Suprapubic skin (tissue), 4 donors: ENCODE data around the gene DOCK6. TPM values are rescaled to one million over a fixed set of nuclear protein-coding genes. Genes with fewer than 3 reads are reported as not detected.

ENCODE experiments used
- DNase-seq, 2 donors: peaks; one replicate each; pipeline ENCODE4 v3.0.0-alpha.2; 2019; ENCODE audit warnings: low spot score in 2 of 2
- H3K27ac ChIP-seq: fragments of 200-600 bp; sonication (generic); one replicate; pipeline ENCODE4 v1.5.1; 2019
- H3K27me3 ChIP-seq: fragments of 200-600 bp; sonication (generic); one replicate; pipeline ENCODE4 v1.5.1; 2019
- H3K36me3 ChIP-seq: fragments of 200-600 bp; sonication (generic); one replicate; pipeline ENCODE4 v1.5.1; 2019
- H3K4me1 ChIP-seq: fragments of 200-600 bp; sonication (generic); one replicate; pipeline ENCODE4 v1.5.1; 2019
- H3K4me3 ChIP-seq: fragments of 200-600 bp; sonication (generic); one replicate; pipeline ENCODE4 v1.5.1; 2019; ENCODE audit warnings: mild to moderate bottlenecking
- H3K9me3 ChIP-seq: fragments of 200-600 bp; sonication (generic); one replicate; pipeline ENCODE4 v1.5.1; 2019
- EP300 ChIP-seq: sonication (generic); formaldehyde crosslinking; IDR thresholded peaks from one replicate; pipeline ENCODE4 v1.6.1; 2017; ENCODE audit warnings: antibody characterized with exemption
- POLR2A ChIP-seq, 2 donors: fragments of 450-650 bp; IDR thresholded peaks; one replicate each; pipeline ENCODE4 v1.6.1; 2017; ENCODE audit warnings: antibody characterized with exemption in 2 of 2, mild to moderate bottlenecking in 2 of 2, moderate library complexity in 2 of 2
- POLR2AphosphoS5 ChIP-seq, 3 donors: sonication (generic); formaldehyde crosslinking; IDR thresholded peaks; one replicate each; pipeline ENCODE4 v1.6.1; 2017; ENCODE audit warnings: antibody characterized with exemption in 3 of 3
- WGBS: methylation state at CpG from one replicate; pipeline ENCODE4 v1.1.5; 2018; 5-methylcytosine and 5-hydroxymethylcytosine counted together
- total RNA-seq, 4 donors: library from RNA; depleted of rRNA; stranded (reverse); fragments of >200 nt; gene quantifications; one replicate each; pipeline ENCODE4 v1.1.0, GENCODE V29; 2016
- TF ChIP-seq, protein P1 (sequence below), 2 donors: fragments of 200-600 bp in 1 of 2; fragments of 450-650 bp in 1 of 2; sonication (generic) in 1 of 2; IDR thresholded peaks; one replicate each; pipeline ENCODE4 v1.5.1; 2016 to 2019; ENCODE audit warnings: antibody characterized with exemption in 2 of 2, mild to moderate bottlenecking in 1 of 2, moderate library complexity in 1 of 2

DOCK6 gene
- total RNA-seq, 4 donors from 2014 or later: 69.7 to 188 (median 98.3) TPM

DNA sequence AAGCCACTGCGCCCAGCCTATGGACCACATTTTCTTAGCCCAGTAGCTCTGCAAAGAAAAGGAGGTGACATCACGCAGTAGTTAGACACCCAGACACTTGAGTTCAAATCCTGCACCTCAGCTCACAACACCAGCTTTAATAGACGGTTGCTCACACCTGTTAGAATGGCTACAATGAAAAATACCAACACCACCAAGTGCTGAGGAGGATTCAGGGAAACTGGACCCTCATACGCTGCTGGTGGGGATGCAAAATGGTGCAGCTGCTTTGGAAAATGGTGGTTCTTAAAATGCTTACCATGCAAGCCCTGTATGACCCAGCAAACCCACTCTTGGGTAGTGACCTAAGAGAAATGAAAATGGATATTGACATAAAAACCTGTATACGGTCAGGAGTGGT, 11.7 kb upstream of the DOCK6 start:
- Histone ChIP-seq H3K27ac (no peak overlapping the region), H3K4me1 (peaks cover 9% of the 10 kb centered on the region), H3K9me3 (no peaks in the 10 kb centered on the region), H3K4me3 (no peak overlapping the region), H3K36me3 (no peaks in the 10 kb centered on the region), H3K27me3 (no peaks in the 10 kb centered on the region)
- DNase-seq: no peak
- TF ChIP-seq, protein P1, sequence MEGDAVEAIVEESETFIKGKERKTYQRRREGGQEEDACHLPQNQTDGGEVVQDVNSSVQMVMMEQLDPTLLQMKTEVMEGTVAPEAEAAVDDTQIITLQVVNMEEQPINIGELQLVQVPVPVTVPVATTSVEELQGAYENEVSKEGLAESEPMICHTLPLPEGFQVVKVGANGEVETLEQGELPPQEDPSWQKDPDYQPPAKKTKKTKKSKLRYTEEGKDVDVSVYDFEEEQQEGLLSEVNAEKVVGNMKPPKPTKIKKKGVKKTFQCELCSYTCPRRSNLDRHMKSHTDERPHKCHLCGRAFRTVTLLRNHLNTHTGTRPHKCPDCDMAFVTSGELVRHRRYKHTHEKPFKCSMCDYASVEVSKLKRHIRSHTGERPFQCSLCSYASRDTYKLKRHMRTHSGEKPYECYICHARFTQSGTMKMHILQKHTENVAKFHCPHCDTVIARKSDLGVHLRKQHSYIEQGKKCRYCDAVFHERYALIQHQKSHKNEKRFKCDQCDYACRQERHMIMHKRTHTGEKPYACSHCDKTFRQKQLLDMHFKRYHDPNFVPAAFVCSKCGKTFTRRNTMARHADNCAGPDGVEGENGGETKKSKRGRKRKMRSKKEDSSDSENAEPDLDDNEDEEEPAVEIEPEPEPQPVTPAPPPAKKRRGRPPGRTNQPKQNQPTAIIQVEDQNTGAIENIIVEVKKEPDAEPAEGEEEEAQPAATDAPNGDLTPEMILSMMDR (IDR thresholded peaks at IDR 0.05): no peak
- TF ChIP-seq EP300 (no peak), POLR2A (IDR thresholded peaks at IDR 0.05) (no peak), POLR2AphosphoS5 (IDR thresholded peaks at IDR 0.05) (no peak)
- 87% methylated on average over 5 of the region's 5 CpGs for WGBS

DNA sequence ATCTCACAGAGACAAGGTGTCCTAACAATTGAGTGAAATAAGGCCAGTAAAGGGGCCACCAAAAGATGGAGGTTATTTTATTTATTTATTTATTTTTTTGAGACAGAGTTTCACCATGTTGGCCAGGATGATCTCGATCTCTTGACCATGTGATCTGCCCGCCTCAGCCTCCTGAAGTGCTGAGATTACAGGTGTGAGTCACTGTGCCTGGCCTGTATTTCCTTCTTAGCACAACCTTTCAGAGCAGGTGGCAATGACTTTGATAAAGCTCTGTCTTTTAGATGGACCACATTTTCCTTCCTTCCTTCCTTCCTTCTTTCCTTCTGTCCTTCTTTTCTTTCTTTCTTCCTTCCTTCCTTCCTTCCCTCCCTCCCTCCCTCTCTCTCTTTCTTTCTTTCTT, 11.0 kb upstream of the DOCK6 start:
- Histone ChIP-seq H3K4me3 (no peak overlapping the region), H3K27me3 (no peaks in the 10 kb centered on the region), H3K9me3 (no peaks in the 10 kb centered on the region), H3K27ac (no peak overlapping the region), H3K4me1 (peaks cover 10% of the 10 kb centered on the region), H3K36me3 (no peaks in the 10 kb centered on the region)
- 58% methylated on average over 2 of the region's 2 CpGs for WGBS
- TF ChIP-seq POLR2AphosphoS5 (IDR thresholded peaks at IDR 0.05) (no peak), POLR2A (IDR thresholded peaks at IDR 0.05) (no peak), EP300 (no peak)
- TF ChIP-seq, protein P1 (IDR thresholded peaks at IDR 0.05): no peak
- DNase-seq: no peak

DNA sequence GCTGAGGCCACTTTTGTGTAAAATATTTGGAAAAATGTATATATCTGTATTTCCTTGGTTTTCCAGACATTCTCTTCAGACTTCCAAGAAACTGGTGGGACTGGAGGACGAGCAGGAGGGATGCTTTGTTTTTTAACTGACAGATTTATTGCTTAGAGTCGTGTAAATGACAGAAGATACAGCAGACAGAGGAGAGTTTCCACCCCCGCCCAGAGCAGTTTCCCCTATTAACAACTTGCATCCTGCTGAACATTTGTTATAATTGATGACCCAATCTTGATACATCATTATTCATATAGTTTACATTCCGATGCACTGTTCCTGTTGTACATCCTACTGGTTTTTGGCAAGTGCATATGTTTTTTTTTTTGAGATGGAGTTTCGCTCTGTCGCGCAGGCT, 7.1 kb upstream of the DOCK6 start:
- peak overlapping the region; percentile 56 for H3K27ac ChIP-seq
- no peaks in the 10 kb centered on the region for H3K9me3 ChIP-seq
- H3K27me3 ChIP-seq: no peaks in the 10 kb centered on the region
- no peak overlapping the region for H3K4me3 ChIP-seq
- TF ChIP-seq EP300: no peak
- TF ChIP-seq, protein P1 (IDR thresholded peaks at IDR 0.05): no peak
- no peak for TF ChIP-seq POLR2AphosphoS5 (IDR thresholded peaks at IDR 0.05)
- TF ChIP-seq POLR2A (IDR thresholded peaks at IDR 0.05): no peak
- H3K4me1 ChIP-seq: peaks cover 28% of the 10 kb centered on the region
- no peak for DNase-seq
- WGBS: 41% methylated on average over 7 of the region's 7 CpGs
- H3K36me3 ChIP-seq: no peaks in the 10 kb centered on the region

DNA sequence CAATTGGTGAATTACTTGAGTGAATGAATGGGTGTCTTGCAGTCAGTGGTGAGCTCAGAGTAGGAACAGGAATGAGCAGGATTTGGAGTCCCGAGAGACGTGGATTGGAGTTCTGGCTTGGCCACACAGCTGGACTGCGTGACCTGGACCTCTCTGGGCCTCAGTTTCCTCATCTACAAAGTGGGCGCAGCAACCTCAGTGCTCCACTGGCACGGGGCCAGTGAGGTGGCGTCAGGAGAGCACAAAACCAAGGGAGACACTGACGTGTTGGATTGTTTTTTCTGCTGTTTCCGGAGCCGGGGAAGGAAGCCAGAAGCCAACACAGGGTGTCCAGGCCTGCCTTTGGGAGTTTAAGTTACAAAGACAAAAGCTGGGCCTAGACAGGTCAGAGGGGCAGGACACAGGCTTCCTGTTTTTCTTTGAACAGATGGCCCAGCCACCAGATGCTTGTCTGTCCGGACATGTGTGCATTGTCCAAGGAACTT, 6.5 kb upstream of the DOCK6 start:
- no peaks in the 10 kb centered on the region for H3K27me3 ChIP-seq
- 34% methylated on average over 10 of the region's 10 CpGs for WGBS
- H3K27ac ChIP-seq: peak overlapping the region; percentile 56

DNA sequence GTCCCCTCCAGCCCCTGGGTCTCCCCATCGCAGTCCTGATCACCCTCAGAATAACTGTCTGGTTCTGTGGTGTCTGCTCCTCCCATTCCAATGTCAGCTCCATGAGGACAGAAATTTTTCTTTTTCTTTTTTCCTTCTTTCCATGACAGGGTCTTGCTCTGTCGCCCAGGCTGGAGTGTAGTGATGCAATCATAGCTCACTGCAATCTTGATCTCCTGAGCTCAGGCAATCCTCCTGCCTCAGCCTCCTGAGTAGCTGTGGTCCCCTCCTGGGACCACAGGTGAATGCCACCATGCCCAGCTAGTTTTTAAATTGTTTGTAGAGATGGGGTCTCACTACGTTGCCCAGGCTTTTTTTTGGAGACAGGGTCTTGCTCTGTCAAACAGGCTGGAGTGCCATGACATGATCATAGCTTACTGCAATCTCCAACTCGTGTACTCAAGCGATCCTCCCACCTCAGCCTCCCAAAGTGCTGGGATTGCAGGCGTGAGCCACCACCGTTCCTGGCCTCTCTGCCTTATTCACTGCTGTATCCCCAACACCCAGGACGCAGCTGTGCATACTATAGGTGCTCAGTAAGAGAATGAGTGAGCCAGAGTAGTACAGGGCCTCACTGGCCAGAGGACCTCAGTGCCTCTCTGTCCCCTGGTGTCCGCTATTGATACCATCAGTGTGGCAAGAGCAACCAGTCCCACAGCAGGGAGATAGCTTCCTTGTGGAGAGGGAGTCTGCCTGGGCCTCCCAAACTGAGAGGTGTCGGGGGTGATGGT, 5.2 kb upstream of the DOCK6 start:
- Histone ChIP-seq H3K27me3 (no peaks in the 10 kb centered on the region), H3K27ac (no peak overlapping the region), H3K4me1 (peaks cover 39% of the 10 kb centered on the region), H3K4me3 (no peak overlapping the region), H3K9me3 (no peaks in the 10 kb centered on the region), H3K36me3 (no peaks in the 10 kb centered on the region)
- no peak for TF ChIP-seq POLR2A (IDR thresholded peaks at IDR 0.05)
- TF ChIP-seq, protein P1 (IDR thresholded peaks at IDR 0.05): no peak
- TF ChIP-seq POLR2AphosphoS5 (IDR thresholded peaks at IDR 0.05): no peak
- TF ChIP-seq EP300: no peak
- no peak for DNase-seq
- 89% methylated on average over 10 of the region's 10 CpGs for whole genome bisulfite sequencing

More for the DNA sequence above, 6.5 kb upstream of the DOCK6 start:
- DNase-seq: peak in 1 of 2 donors; percentile 78
- no peaks in the 10 kb centered on the region for H3K9me3 ChIP-seq
- H3K36me3 ChIP-seq: no peaks in the 10 kb centered on the region
- no peak for TF ChIP-seq POLR2AphosphoS5 (IDR thresholded peaks at IDR 0.05)
- TF ChIP-seq EP300: no peak
- no peak for TF ChIP-seq POLR2A (IDR thresholded peaks at IDR 0.05)
- TF ChIP-seq, protein P1 (IDR thresholded peaks at IDR 0.05): no peak
- H3K4me3 ChIP-seq: no peak overlapping the region
- peaks cover 31% of the 10 kb centered on the region for H3K4me1 ChIP-seq
